ENCODE results near the gene TAF10.

Gene TAF10

GRCh38 chr11:6607190-6607795 is 4.7 kb downstream of the TAF10 start:
- DNase-seq: no peak

DNA sequence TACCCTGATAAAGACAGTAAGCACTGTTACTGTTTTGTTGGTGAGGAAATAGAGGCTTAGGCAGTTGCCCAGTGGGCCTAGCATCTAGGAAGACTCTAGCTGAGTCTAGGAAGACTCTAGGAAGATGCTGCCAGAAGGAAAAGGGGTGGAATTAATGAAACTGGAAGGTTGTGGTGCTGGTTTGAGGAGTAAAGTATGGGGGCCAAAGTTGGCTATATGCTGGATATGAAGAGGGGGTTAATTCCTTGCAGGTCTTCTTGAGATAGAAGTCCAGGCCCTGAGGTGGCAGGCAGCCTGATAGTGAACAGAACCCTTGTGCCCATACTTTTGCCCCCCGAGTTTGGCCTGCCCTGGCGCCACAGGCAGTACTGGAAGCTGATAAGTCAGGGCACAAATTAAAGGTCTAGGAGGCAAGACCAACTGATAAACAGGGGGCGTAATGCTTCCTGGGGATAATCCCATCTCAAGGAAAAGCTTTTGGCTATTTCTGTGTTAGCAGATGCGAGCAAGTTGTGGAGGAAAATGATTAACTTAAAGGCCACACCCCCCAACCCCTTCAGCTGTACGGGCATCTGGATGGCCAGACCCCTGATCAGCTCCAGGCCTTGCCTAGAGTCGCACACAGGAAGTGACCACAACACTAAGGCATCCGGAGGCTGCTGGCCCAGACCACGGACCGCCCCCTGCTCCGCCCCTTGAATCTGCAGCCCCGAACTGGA is 5.4 kb downstream of the TAF10 start:
- DNase-seq: no peak

GRCh38 chr11:6604790-6605189 is 7.2 kb downstream of the TAF10 start:
- no peak for DNase-seq

GRCh38 chr11:6604081-6604626 is 7.9 kb downstream of the TAF10 start:
- no peak for DNase-seq

DNA sequence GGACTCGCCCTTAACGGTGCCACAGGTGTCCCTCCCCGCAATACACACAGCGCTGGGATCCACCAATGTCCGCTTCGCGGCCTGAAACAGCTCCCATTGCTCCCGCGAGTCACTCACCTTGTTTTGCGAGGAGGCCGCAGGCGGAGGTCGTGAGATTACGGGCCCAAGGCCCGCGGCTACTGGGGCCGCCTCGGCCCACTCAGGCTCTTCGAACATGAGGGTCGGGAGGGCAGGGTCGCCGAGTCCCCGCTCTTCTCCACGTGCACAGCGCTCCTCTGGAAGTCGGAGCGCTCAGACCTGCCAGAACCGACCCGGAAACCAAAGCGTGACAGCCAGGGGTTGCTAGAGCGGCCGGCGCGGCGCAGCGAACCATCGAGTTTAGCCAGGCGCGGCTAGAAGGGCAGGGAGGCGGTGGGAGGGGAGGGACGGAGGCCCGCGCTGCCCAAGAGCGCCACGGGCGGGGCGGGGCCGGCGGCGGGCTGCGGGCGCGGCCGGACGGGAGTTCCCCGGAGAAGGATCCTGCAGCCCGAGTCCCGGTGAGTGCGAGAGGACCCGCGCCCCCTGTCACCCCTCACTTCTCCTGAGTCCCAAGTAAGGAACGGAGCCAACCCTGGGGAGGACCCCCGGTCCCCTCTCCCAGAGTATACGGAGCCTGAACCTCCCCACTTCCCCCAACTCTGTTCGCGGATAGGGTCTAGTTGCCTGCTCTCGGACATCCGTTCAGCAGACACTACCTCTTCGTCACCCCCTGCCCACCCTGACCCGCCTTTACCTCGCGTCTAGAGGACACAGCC is 8.5 kb downstream of the TAF10 start, which contains the start of the genes ILK and RRP8:
Gene ILK, plus strand, starts transcription at position 488 of the 794 bp plus-strand sequence. CDS start 498 bp downstream, outside the sequence.
Gene RRP8, minus strand, starts transcription at position 330 of the 794 bp plus-strand sequence. Its CDS starts 114 bp downstream, at position 216.
- DNase-seq: peak; percentile 65

DNA sequence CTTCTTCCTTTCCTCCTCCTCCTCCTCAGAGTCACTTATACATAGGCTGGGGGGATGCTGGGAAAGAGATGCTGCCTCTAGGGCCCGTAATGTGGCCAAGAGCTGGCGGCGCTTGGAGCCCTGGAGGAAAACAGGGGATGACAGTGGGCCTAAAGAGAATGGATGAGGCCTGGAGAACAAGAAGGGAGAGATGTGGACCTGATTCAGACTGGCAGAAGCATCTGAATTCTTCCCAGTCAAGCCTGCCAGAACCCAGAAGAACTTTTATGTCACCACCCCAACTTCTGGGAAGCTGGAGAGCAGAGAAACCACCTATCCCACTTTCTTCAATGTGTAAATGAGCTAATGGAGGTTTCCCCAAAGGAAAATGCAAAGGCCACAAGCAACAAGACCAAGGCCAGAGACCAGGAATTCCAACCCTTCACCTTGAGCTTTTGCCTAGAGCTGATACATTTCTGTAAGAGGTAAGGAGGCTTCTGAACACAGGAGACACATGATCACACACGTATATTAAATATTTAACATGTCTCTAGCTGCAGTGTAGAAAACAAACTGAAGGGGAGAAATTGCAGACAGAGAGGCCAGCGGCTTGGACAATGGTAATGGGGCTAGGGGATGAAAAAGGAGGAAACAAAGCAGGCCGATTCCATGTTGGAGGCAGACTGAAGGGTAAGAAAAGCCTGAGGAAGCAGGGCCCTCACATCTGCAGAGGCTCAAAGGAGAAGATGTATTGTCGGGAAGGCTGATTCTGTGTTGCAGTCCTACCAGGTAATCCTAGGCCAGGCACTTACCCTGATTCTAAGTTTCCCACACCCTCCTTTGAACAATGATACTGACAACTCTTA is 9.7 kb downstream of the TAF10 start:
- DNase-seq: no peak

- no peak for DNase-seq
These were observed 11.0 kb downstream of the TAF10 start for GRCh38 chr11:6601041-6601461.

DNA sequence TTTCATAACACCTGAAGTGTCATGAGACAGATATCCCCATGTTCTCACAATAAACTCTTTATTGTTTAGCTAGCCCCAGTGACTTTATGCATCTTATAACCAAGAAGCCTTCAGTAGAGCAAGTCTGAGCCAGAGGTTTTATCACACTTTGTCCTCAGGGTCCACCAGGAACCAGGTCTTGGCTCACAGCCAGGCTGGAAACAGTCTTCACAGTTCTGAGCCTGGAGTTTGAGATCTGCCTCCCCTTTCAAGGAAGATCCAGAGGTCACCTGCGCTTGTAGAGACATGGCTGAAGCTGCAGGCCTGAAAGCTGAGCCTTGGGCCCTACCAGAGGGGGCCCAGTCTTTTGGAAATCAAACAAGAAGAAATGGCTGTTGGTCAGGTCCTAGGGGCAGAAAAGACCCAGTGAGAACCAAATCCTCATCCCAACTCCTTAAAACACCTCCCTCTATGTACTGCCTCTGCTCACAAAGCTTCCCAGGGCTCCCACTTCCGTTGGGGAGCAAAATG is 12.1 kb downstream of the TAF10 start:
- no peak for DNase-seq

GRCh38 chr11:6599449-6599848 is 12.6 kb downstream of the TAF10 start:
- DNase-seq: no peak

- DNase-seq: no peak
These were observed 13.5 kb downstream of the TAF10 start for GRCh38 chr11:6598555-6598954.

DNA sequence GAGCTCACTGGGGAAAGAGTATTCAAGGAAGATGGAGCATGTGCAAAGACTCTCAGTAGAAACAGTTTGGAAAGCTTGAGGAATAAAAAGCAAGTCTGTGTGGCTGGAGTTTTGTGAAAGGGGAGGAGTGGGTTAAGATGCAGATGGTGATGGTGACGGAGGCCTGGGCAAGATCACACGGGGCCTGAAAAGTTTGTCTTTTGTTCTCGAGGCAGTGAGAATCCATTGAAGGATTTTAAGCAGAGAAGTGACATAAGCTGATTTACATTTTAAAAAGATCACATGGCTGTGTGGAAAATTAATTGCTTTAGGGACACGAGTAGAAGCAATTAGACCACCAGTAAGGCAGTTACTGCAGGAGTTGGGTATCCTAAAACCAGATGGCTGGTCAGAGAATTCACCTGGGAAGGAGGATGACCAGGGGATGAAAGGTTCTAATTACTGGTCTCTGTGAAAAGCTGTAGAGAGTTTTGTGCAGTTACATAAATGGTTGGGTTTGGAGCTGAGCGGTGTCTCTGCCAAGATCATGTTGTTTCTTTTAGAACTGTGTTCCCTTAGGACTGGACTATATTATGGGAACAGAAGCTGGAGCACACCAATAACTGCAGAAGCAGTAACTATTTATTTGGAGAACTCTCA is 15.7 kb downstream of the TAF10 start:
- no peak for DNase-seq

DNA sequence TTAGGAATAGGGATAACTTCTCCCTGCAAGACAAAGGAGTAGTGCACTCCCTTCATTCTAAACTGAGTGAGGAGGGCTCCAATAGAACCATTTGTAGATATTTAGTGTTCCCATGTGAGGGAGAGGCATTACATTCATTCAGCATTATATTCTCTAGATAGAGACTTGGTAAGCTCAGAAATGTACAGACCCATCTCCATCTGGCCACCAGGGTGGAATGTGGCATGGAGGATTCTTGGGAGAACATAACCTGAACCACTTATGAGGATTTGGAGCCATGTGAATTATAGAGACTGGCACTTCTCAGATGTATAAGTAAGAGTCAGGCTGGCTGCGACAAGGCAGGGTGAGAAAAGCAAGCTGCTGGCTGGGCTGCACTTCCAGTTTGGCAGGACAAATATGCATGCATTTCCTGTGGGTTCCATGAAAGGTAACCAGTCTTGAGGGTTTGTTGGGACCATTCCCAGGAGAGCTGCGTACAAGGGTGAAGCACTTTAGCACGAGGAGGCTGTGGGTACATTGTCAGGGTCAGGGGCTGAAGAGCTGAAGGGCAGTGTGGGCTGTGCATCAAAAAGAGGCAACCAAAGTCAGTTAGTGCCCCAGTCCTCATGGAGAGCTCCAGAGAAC is 17.8 kb downstream of the TAF10 start:
- no peak for DNase-seq

DNA sequence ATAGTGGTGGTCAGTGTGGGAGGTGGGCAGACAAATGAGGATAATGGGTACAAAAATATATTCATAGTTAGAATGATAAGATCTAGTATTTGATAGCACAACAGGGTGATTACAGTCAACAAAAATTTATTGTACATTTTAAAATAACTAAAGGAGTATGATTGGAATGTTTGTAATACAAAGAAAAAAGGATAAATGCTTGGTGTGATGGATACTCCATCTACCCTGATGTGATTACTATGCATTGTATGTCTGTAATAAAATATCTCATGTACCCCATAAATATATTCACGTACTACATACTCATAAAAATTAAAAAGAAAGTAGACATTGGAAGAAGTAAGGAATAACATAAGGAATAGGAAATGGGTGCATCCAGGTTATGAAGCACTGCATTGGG is 24.0 kb downstream of the TAF10 start:
- DNase-seq: no peak

GRCh38 chr11:6587360-6587953 is 24.6 kb downstream of the TAF10 start:
- peak; percentile 61 for DNase-seq

GRCh38 chr11:6586434-6587359 is 25.3 kb downstream of the TAF10 start:
- DNase-seq: no peak

GRCh38 chr11:6584528-6584927 is 27.5 kb downstream of the TAF10 start:
- no peak for DNase-seq

GRCh38 chr11:6583584-6583983 is 28.4 kb downstream of the TAF10 start:
- DNase-seq: no peak

- no peak for DNase-seq
These were observed 32.3 kb downstream of the TAF10 start for GRCh38 chr11:6579681-6580080.

DNA sequence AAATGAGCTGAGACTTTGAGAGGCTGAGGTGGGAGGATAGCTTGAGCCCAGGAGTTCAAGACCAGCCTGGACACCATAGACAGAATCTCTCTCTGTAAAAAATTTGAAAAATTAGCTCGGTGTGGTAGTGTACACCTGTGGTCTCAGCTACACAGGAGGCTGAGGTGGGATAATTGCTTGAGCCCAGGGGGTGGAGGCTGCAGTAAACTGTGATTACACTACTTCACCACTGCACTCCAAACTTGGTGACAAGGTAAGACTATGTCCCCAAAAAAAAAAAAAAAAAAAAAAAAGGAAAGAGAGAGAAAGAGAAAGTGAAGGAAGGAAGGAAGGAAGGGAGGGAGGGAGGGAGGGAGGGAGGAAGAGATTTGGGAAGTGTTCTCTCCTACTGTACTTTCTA is 33.9 kb downstream of the TAF10 start:
- DNase-seq: no peak

All from DMS79 (cell line).